Prostate gland (tissue), 2 donors: ENCODE data around the gene RIPOR1. TPM values are rescaled to one million over a fixed set of nuclear protein-coding genes. Genes with fewer than 3 reads are reported as not detected.

Source experiments
- DNase-seq: peaks from one replicate; pipeline ENCODE4 v3.0.0-alpha.2; 2019; ENCODE audit warnings: low spot score
- H3K27ac ChIP-seq, 2 donors: fragments of 200-600 bp; sonication (generic); 2 replicates each; pipeline ENCODE4 v1.5.1; 2017 to 2019
- H3K27me3 ChIP-seq: fragments of 200-600 bp; sonication (generic); replicated peaks from 2 replicates; pipeline ENCODE4 v1.5.1; 2019; ENCODE audit not compliant: insufficient read depth
- H3K36me3 ChIP-seq, 2 donors: fragments of 200-600 bp; sonication (generic); 1 replicate in 1 of 2; 2 replicates in 1 of 2; pipeline versions ENCODE4 v1.5.1 to v1.8.1; 2017 to 2019
- H3K4me1 ChIP-seq: fragments of 200-600 bp; sonication (generic); replicated peaks from 2 replicates; pipeline ENCODE4 v1.5.1; 2019
- H3K4me3 ChIP-seq, 2 donors: fragments of 200-600 bp; sonication (generic); 2 replicates each; pipeline ENCODE4 v1.5.1; 2017 to 2019
- H3K9me3 ChIP-seq: fragments of 200-600 bp; sonication (generic); 2 replicates; pipeline ENCODE4 v1.5.1; 2017
- POLR2A ChIP-seq: fragments of 450-650 bp; IDR thresholded peaks from one replicate; pipeline ENCODE4 v1.6.1; 2016; ENCODE audit warnings: antibody characterized with exemption, mild to moderate bottlenecking
- POLR2AphosphoS5 ChIP-seq: sonication (generic); formaldehyde crosslinking; IDR thresholded peaks from one replicate; pipeline ENCODE4 v1.6.1; 2017; ENCODE audit warnings: antibody characterized with exemption
- WGBS: methylation state at CpG from one replicate; pipeline ENCODE4 v1.1.5; 2018; 5-methylcytosine and 5-hydroxymethylcytosine counted together
- intact Hi-C: fragments of 100-400 bp; cut with DNase I; formaldehyde crosslinking; loops from one replicate; pipeline ENCODE4 v1.14.2; 2022
- total RNA-seq, 2 donors: library from RNA; depleted of rRNA; stranded (reverse); fragments of >200 nt; gene quantifications; one replicate each; pipeline ENCODE4 v1.1.0, GENCODE V29; 2016
- TF ChIP-seq, protein P1 (sequence below), 4 experiments: fragments of 200-600 bp in 2 of 4; fragments of 450-650 bp in 2 of 4; sonication (generic) in 2 of 4; IDR thresholded peaks; 1 replicate in 3 of 4; 2 replicates in 1 of 4; pipeline ENCODE4 v1.5.1; 2016 to 2019; ENCODE audit warnings: antibody characterized with exemption in 4 of 4, mild to moderate bottlenecking in 2 of 4, moderate library complexity in 2 of 4

The RIPOR1 gene
- total RNA-seq, 2 donors from 2014 or later = 32.5 to 121 TPM

GRCh38 chr16:67535201-67535600 lies 6.6 kb downstream of the RIPOR1 start:
- TF ChIP-seq POLR2A (no peak), POLR2AphosphoS5 (no peak)
- TF ChIP-seq, protein P1, sequence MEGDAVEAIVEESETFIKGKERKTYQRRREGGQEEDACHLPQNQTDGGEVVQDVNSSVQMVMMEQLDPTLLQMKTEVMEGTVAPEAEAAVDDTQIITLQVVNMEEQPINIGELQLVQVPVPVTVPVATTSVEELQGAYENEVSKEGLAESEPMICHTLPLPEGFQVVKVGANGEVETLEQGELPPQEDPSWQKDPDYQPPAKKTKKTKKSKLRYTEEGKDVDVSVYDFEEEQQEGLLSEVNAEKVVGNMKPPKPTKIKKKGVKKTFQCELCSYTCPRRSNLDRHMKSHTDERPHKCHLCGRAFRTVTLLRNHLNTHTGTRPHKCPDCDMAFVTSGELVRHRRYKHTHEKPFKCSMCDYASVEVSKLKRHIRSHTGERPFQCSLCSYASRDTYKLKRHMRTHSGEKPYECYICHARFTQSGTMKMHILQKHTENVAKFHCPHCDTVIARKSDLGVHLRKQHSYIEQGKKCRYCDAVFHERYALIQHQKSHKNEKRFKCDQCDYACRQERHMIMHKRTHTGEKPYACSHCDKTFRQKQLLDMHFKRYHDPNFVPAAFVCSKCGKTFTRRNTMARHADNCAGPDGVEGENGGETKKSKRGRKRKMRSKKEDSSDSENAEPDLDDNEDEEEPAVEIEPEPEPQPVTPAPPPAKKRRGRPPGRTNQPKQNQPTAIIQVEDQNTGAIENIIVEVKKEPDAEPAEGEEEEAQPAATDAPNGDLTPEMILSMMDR (IDR thresholded peaks at IDR 0.05) = no peak
- Histone ChIP-seq H3K27ac (no peak overlapping the region), H3K4me1 (peaks cover 3% of the 10 kb centered on the region), H3K27me3 (no peaks in the 10 kb centered on the region), H3K4me3 (no peak overlapping the region), H3K36me3 (no peaks in the 10 kb centered on the region), H3K9me3 (no peaks in the 10 kb centered on the region)
- 84% methylated on average over 2 of the region's 2 CpGs for WGBS
- no peak for DNase-seq
- intact Hi-C loops = loop anchor here (10.0 kb wide), 1 partner anchor 400 kb away; the partner anchor contains the start of genes CTRL and PSMB10

DNA sequence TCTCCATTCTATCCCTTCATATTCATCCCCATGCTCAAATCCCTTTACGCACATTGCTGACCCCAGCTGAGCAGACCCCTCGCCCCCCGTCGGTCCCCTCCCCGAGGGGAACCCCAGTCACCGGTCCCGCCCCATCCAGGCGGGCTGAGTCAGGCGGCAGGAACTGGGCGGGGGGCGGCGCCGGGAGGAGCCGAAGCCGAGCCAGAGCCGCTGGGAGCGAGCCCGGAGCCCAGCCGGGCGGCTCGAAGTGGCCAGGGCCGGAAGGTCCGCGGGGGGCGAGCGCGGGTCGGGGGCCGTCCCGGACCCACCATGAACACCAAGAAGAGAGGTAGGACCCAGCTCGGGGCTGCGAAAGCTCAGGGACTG lies 8.6 kb downstream of the RIPOR1 start:
- WGBS = 2% methylated on average over 12 of the region's 32 CpGs
- peaks cover 0 to 10% of the 10 kb centered on the region in 2 donors for H3K36me3 ChIP-seq
- H3K27ac ChIP-seq = peak overlapping the region; percentile 62 to 77
- no peaks in the 10 kb centered on the region for H3K27me3 ChIP-seq
- DNase-seq = peak; percentile 49
- intact Hi-C loops = loop anchor here (10.0 kb wide), 1 partner anchor 398 kb away; the partner anchor contains the start of genes CTRL and PSMB10
- H3K4me3 ChIP-seq = peak overlapping the region; percentile 48 to 61
- TF ChIP-seq, protein P1 (IDR thresholded peaks at IDR 0.05) = no peak
- TF ChIP-seq POLR2A = peak; percentile 72
- no peaks in the 10 kb centered on the region for H3K9me3 ChIP-seq
- H3K4me1 ChIP-seq = no peaks in the 10 kb centered on the region

DNA sequence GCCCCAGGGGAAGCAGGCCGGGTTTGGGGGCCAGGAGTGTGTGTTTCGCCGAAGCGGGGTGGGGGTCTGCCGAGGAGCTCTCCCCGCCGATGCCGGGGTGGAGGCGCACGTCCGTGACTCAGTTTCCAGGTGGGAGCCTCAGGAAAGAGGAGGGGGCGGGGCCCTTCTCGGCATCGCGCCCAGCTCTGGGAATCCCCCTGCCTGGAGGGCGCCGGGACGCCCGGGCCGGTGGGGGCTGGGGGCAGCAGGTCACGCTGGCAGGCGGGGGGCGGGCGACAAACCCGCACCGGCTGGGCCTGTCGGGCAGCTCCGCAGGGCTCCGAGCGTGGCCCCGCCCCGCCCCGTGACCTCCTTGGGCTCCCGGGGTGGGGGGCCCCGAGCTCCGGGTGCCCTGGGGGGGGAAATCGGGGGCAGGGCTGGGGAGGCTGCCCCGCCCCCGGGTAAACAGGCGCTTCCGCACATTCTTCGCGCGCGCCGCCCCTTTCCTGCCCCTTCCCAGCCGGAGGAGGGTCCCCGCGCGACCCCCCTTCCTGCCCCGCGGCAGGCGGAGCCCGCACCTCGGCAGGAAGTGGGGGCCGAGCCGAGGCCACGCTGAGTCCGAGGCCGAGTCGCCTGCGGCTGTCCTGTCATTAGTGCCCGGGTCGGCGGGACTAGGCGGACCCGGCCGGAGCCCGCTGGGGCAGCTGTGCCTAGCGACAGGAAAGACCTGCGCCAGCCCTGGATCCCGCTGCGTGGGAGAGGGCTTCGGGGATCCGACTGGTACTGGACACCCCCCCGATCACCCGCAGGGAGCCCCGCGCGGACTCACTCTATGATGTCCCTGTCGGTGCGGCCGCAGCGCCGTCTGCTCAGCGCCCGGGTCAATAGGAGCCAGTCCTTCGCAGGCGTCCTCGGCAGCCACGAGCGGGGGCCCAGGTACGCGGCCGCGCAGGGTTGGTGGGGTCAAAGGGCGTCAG lies 9.3 kb downstream of the RIPOR1 start:
- 0% methylated on average over 28 of the region's 97 CpGs for WGBS
- TF ChIP-seq, protein P1 (IDR thresholded peaks at IDR 0.05) = no peak
- TF ChIP-seq POLR2A (no peak), POLR2AphosphoS5 (no peak)
- peak; percentile 31 for DNase-seq
- Histone ChIP-seq H3K27ac (peak overlapping the region; percentile 62 to 77), H3K9me3 (no peaks in the 10 kb centered on the region), H3K4me3 (peak overlapping the region; percentile 48 to 61), H3K27me3 (no peaks in the 10 kb centered on the region), H3K4me1 (no peaks in the 10 kb centered on the region), H3K36me3 (peaks cover 0 to 10% of the 10 kb centered on the region in 2 donors)
- intact Hi-C loops = loop anchor here (10.0 kb wide), 1 partner anchor 397 kb away; the partner anchor contains the start of genes CTRL and PSMB10

- TF ChIP-seq POLR2A (no peak), POLR2AphosphoS5 (no peak)
- TF ChIP-seq, protein P1 (IDR thresholded peaks at IDR 0.05) = no peak
- no peaks in the 10 kb centered on the region for H3K4me1 ChIP-seq
Measured at GRCh38 chr16:67538666-67539101, 10.1 kb downstream of the RIPOR1 start.

More at GRCh38 chr16:67538666-67539101, 10.1 kb downstream of the RIPOR1 start:
- Histone ChIP-seq H3K36me3 (peaks cover 0 to 10% of the 10 kb centered on the region in 2 donors), H3K4me3 (peak overlapping the region; percentile 48 to 61), H3K27ac (peak overlapping the region in 1 of 2 donors; percentile 77), H3K9me3 (no peaks in the 10 kb centered on the region), H3K27me3 (no peaks in the 10 kb centered on the region)
- DNase-seq = no peak
- 44% methylated on average over 14 of the region's 23 CpGs for WGBS
- intact Hi-C loops = loop anchor here (10.0 kb wide), 1 partner anchor 396 kb away; the partner anchor contains the start of genes CTRL and PSMB10
